Posterior vena cava (tissue), 2 donors: ENCODE measurements around the gene PNCK. TPM values are rescaled to one million over a fixed set of nuclear protein-coding genes. Genes with fewer than 3 reads are reported as not detected.

Experiments
- DNase-seq: peaks from one replicate; pipeline ENCODE4 v3.0.0-alpha.2; 2020; ENCODE audit warnings: low spot score
- intact Hi-C, 2 donors: fragments of 100-400 bp; cut with DNase I; formaldehyde crosslinking; loops; one replicate each; pipeline versions ENCODE4 v1.14.1 to v1.14.2; 2022 to 2023
- total RNA-seq, 2 donors: library from RNA; stranded (reverse); fragmentation: NEBNext Ultra II Directional; extraction: Animal tissue kit (Norgen Biotek cat#: 25700); gene quantifications; one replicate each; pipeline ENCODE4 v1.2.1, GENCODE V29; 2021
- donor health status: DM: yes; HTN: yes; CAD: no.
- donor health status: DM: yes; HTN: yes; CAD: no.

Gene PNCK
- total RNA-seq, 2 donors from 2014 or later: 41.1 to 58.9 TPM

GRCh38 chrX:153637121-153638040 is 36.2 kb downstream of the PNCK start:
- DNase-seq: peak; percentile 69
- intact Hi-C loops: no loop called here

- peak; percentile 58 for DNase-seq
- intact Hi-C loops: no loop called here
These were observed 36.9 kb downstream of the PNCK start for GRCh38 chrX:153636716-153637115.

- peak; percentile 67 for DNase-seq
- intact Hi-C loops: no loop called here
These were observed 37.6 kb downstream of the PNCK start for GRCh38 chrX:153635788-153636668.

GRCh38 chrX:153635388-153635787 is 38.2 kb downstream of the PNCK start:
- intact Hi-C loops: no loop called here
- peak; percentile 64 for DNase-seq

GRCh38 chrX:153634832-153635231 is 38.8 kb downstream of the PNCK start:
- intact Hi-C loops: no loop called here
- DNase-seq: peak; percentile 73

GRCh38 chrX:153634236-153634635 is 39.4 kb downstream of the PNCK start:
- peak; percentile 64 for DNase-seq
- intact Hi-C loops: no loop called here

GRCh38 chrX:153633607-153634180 is 39.9 kb downstream of the PNCK start:
- peak; percentile 64 for DNase-seq
- intact Hi-C loops: no loop called here

GRCh38 chrX:153633048-153633447 is 40.6 kb downstream of the PNCK start:
- intact Hi-C loops: no loop called here
- peak; percentile 70 for DNase-seq

- no peak for DNase-seq
- intact Hi-C loops: no loop called here
These were observed 41.0 kb downstream of the PNCK start for GRCh38 chrX:153632595-153632946.

- intact Hi-C loops: no loop called here
These were observed 41.6 kb downstream of the PNCK start for GRCh38 chrX:153631907-153632594.

GRCh38 chrX:153631346-153631745 is 42.3 kb downstream of the PNCK start:
- intact Hi-C loops: no loop called here
- DNase-seq: no peak

More at GRCh38 chrX:153631907-153632594, 41.6 kb downstream of the PNCK start:
- no peak for DNase-seq

- intact Hi-C loops: no loop called here
- peak; percentile 76 for DNase-seq
These were observed 44.9 kb downstream of the PNCK start for GRCh38 chrX:153628665-153629064.

- intact Hi-C loops: no loop called here
- DNase-seq: peak; percentile 67
These were observed 45.5 kb downstream of the PNCK start for GRCh38 chrX:153628129-153628528.

- intact Hi-C loops: no loop called here
- peak; percentile 44 for DNase-seq
These were observed 45.9 kb downstream of the PNCK start for GRCh38 chrX:153627675-153628111.

GRCh38 chrX:153626863-153627674 is 46.5 kb downstream of the PNCK start:
- DNase-seq: peak; percentile 71
- intact Hi-C loops: no loop called here

- DNase-seq: peak; percentile 64
These were observed 47.5 kb downstream of the PNCK start for GRCh38 chrX:153626025-153626633.

GRCh38 chrX:153625271-153626024 is 48.2 kb downstream of the PNCK start:
- DNase-seq: peak; percentile 72
- intact Hi-C loops: no loop called here

More at GRCh38 chrX:153626025-153626633, 47.5 kb downstream of the PNCK start:
- intact Hi-C loops: no loop called here
